Measurements from ENCODE around the gene NOS3. TPM values are rescaled to one million over a fixed set of nuclear protein-coding genes. Genes with fewer than 3 reads are reported as not detected.
"Not testable (repeated sequence)": the region's sequence is repeated elsewhere in the genome, so short reads cannot be mapped to it uniquely, and the experiment has no call there.

The NOS3 gene
- total RNA-seq, 1 donor from 2014 or later = 12.6 TPM

- H3K27ac ChIP-seq (replicated peaks) = peak overlapping the region; percentile 60
- no peak for DNase-seq
- H3K36me3 ChIP-seq = peaks cover 44% of the 10 kb centered on the region
- H3K4me3 ChIP-seq = no peak overlapping the region
- no peak for TF ChIP-seq CTCF (IDR thresholded peaks at IDR 0.05; ENCODE audit: borderline replicate concordance)
- H3K27me3 ChIP-seq (ENCODE audit: low read depth) = no peaks in the 10 kb centered on the region
- H3K4me1 ChIP-seq = peaks cover 27% of the 10 kb centered on the region
- no peaks in the 10 kb centered on the region for H3K9me3 ChIP-seq (replicated peaks)
- intact Hi-C loops (cut with micrococcal nuclease) = loop anchor here (10.0 kb wide), 1 partner anchor 65 kb away; no protein-coding TSS in a partner anchor
Measured at GRCh38 chr7:151039850-151040548, 49.2 kb downstream of the NOS3 start.

DNA sequence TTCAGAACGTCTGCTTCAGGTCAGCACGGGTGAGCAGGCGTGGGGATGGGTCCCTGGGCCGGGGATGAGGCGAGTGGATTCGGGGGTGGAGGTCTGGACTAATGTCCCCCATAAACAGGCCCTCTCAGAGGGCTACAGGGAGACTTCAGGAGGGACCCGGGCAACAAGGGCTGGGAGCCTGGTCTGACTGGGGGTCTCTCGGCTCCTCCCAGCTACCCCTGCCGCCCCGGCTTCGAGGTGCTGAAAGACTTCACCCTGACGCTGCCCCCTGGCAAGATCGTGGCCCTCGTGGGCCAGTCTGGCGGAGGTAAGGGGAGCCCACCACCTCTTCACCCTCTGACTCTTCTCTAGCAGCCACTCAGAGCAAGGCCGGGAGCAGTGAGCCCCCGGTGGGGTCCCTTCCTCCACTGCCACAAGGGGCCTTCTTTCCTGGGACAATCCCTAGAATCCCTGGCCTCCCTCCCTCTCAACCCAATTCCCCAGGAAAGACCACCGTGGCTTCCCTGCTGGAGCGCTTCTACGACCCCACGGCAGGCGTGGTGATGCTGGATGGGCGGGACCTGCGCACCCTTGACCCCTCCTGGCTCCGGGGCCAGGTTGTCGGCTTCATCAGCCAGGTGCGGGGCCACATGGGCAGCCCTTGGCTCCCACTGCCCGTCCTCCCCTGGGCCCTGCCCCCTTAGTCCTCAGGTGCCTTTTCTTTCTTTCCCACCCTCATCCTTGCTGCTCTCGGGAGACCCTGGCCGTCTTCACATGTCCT lies 50.0 kb downstream of the NOS3 start:
- no peak overlapping the region for H3K4me3 ChIP-seq
- H3K36me3 ChIP-seq = peaks cover 40% of the 10 kb centered on the region
- intact Hi-C loops (cut with micrococcal nuclease) = no loop called here
- H3K27me3 ChIP-seq (ENCODE audit: low read depth) = no peaks in the 10 kb centered on the region
- DNase-seq = no peak
- H3K9me3 ChIP-seq (replicated peaks) = no peaks in the 10 kb centered on the region
- H3K27ac ChIP-seq (replicated peaks) = no peak overlapping the region
- H3K4me1 ChIP-seq = peaks cover 22% of the 10 kb centered on the region
- TF ChIP-seq CTCF (IDR thresholded peaks at IDR 0.05; ENCODE audit: borderline replicate concordance) = no peak

- DNase-seq; intact Hi-C loops (cut with micrococcal nuclease); H3K9me3 ChIP-seq (replicated peaks); H3K4me3 ChIP-seq; H3K27ac ChIP-seq (replicated peaks); H3K27me3 ChIP-seq (ENCODE audit: low read depth): not testable (repeated sequence)
- Histone ChIP-seq H3K4me1 (peaks cover 19% of the 10 kb centered on the region), H3K36me3 (peaks cover 23% of the 10 kb centered on the region)
Measured at GRCh38 chr7:151043449-151043848, 52.6 kb downstream of the NOS3 start.

GRCh38 chr7:151043959-151044358 lies 53.1 kb downstream of the NOS3 start:
- DNase-seq = no peak
- no peak overlapping the region for H3K27ac ChIP-seq (replicated peaks)
- intact Hi-C loops (cut with micrococcal nuclease) = no loop called here
- TF ChIP-seq CTCF (IDR thresholded peaks at IDR 0.05; ENCODE audit: borderline replicate concordance) = no peak
- peaks cover 14% of the 10 kb centered on the region for H3K4me1 ChIP-seq
- no peaks in the 10 kb centered on the region for H3K9me3 ChIP-seq (replicated peaks)
- H3K36me3 ChIP-seq = peaks cover 23% of the 10 kb centered on the region
- no peaks in the 10 kb centered on the region for H3K27me3 ChIP-seq (ENCODE audit: low read depth)
- H3K4me3 ChIP-seq = no peak overlapping the region

GRCh38 chr7:151045262-151045661 lies 54.4 kb downstream of the NOS3 start:
- H3K4me3 ChIP-seq = no peak overlapping the region
- TF ChIP-seq CTCF (IDR thresholded peaks at IDR 0.05; ENCODE audit: borderline replicate concordance) = no peak
- DNase-seq = no peak
- H3K4me1 ChIP-seq = peaks cover under 1% of the 10 kb centered on the region
- H3K27me3 ChIP-seq (ENCODE audit: low read depth) = peaks cover under 1% of the 10 kb centered on the region
- intact Hi-C loops (cut with micrococcal nuclease) = no loop called here
- no peaks in the 10 kb centered on the region for H3K9me3 ChIP-seq (replicated peaks)
- H3K27ac ChIP-seq (replicated peaks) = no peak overlapping the region
- H3K36me3 ChIP-seq = peaks cover 23% of the 10 kb centered on the region

DNA sequence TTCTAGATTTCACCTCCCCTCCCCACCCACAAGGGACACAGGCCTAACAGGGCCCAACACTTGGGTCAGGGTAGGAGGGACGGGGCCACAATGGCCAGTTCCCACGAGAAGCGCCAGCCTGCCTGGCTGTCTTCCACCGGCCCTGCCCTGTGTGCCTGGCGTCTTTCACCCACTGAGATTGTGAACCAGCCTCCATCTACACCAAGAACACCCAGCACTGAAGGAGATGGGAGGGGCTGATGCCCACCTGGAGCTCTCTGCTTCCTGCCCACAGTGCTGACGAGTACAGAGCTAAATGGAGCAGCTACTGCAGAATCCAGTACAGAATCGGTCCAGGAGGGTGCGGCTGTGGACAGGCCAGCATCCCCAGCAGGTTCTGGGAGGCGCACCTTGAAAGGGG lies 55.1 kb downstream of the NOS3 start:
- Histone ChIP-seq H3K4me3 (no peak overlapping the region), H3K36me3 (peaks cover 23% of the 10 kb centered on the region), H3K4me1 (peaks cover 3% of the 10 kb centered on the region), H3K27me3 (ENCODE audit: low read depth) (peaks cover 8% of the 10 kb centered on the region), H3K27ac (replicated peaks) (no peak overlapping the region), H3K9me3 (replicated peaks) (no peaks in the 10 kb centered on the region)
- no peak for DNase-seq
- TF ChIP-seq CTCF (IDR thresholded peaks at IDR 0.05; ENCODE audit: borderline replicate concordance) = no peak
- intact Hi-C loops (cut with micrococcal nuclease) = no loop called here

Data from left ventricle myocardium inferior (tissue), 1 donor.